Sciatic nerve (tissue), 2 donors: ENCODE data around the gene TTC28. TPM values are rescaled to one million over a fixed set of nuclear protein-coding genes. Genes with fewer than 3 reads are reported as not detected.
"Not testable (repeated sequence)": the region's sequence is repeated elsewhere in the genome, so short reads cannot be mapped to it uniquely, and the experiment has no call there.

Experiments
- ATAC-seq: fragments of 200-7000 bp; cut with Tn5 transposase; one replicate; pipeline ENCODE4 v1.9.1; 2020; ENCODE audit warnings: mild to moderate bottlenecking, moderate library complexity
- DNase-seq: peaks from one replicate; pipeline ENCODE4 v3.0.0-alpha.2; 2020; ENCODE audit warnings: low spot score
- intact Hi-C: fragments of 100-400 bp; cut with DNase I; formaldehyde crosslinking; loops from one replicate; pipeline ENCODE4 v1.14.2; 2022
- total RNA-seq: library from RNA; stranded (reverse); fragmentation: NEBNext Ultra II Directional; extraction: Animal tissue kit (Norgen Biotek cat#: 25700); gene quantifications from one replicate; pipeline ENCODE4 v1.2.1, GENCODE V29; 2021
- donor health status: DM: no; HTN: no; CAD: no.
- donor health status: DM: no; HTN: no; CAD: no.

TTC28 gene
- total RNA-seq, 1 donor from 2014 or later, result 58.4 TPM

GRCh38 chr22:28576162-28576561, 103.5 kb downstream of the TTC28 start:
- intact Hi-C loops, result no loop called here
- DNase-seq, result no peak
- no peak for ATAC-seq

- ATAC-seq, result no peak
- intact Hi-C loops, result no loop called here
- DNase-seq, result no peak
Observed at GRCh38 chr22:28574159-28574788, 105.4 kb downstream of the TTC28 start.

- ATAC-seq (no peak), DNase-seq (no peak)
- intact Hi-C loops, result no loop called here
Observed at GRCh38 chr22:28570696-28571373, 108.8 kb downstream of the TTC28 start.

DNA sequence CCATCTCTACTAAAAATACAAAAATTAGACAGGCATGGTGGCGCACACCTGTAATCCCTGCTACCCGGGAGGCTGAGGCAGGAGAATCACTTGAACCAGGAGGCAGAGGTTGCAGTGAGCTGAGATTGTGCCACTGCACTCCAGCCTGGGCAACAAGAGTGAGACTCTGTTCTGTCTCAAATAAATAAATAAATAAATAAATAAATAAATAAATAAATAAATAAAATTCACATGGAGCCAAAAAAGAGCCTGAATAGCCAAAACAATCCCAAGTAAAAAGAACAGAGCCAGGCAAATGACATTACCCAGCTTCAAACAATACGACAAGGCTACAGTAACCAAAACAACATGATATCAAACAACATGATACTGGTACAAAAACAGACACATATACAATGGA, 110.7 kb downstream of the TTC28 start:
- intact Hi-C loops, DNase-seq, ATAC-seq: not testable (repeated sequence)

GRCh38 chr22:28568099-28568498, 111.5 kb downstream of the TTC28 start:
- intact Hi-C loops, result no loop called here

DNA sequence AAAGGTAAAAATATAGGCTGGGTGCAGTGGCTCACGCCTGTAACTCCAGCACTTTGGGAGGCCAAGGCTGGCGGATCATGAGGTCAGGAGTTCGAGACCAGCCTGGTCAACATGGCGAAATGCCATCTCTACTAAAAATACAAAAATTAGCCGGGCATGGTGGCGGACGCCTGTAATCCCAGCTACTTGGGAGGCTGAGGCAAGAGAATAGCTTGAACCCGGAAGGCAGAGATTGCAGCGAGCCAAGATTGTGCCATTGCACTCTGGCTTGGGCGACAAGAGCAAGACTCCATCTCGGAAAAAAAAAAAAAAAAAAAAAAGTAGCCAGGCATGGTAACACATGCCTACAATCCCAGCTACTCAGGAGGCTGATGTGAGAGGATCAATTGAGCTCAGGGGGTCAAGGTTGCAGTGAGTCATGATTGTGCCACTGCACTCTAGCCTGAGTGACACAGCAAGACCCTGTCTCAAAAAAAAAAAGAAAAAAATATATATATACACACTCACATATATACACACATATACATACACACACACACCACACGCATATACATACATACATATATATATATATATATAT, 112.6 kb downstream of the TTC28 start:
- DNase-seq, ATAC-seq, intact Hi-C loops: not testable (repeated sequence)

More at GRCh38 chr22:28568099-28568498, 111.5 kb downstream of the TTC28 start:
- DNase-seq, result no peak
- no peak for ATAC-seq

GRCh38 chr22:28563636-28564035, 116.0 kb downstream of the TTC28 start:
- no peak for ATAC-seq
- DNase-seq, result no peak
- intact Hi-C loops, result no loop called here

DNA sequence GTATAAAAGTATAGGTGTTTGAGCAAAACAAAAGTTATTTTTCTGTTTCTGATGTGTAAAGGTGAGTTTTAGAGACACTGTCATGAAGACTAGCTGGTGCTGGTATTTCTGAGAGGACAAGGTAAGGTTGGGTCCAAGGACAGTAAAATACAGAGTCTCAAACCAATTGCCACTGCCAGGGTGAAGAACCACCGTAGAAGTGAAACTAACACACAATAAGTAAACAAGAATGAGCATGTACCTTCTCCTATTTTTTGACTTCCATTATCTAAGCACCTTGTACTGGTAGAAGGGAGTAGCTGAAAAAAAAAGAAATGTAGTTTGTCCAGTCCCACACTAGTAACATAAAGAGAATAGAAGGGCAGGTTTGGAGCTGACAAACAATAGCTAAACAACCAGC, 117.3 kb downstream of the TTC28 start:
- intact Hi-C loops, result no loop called here
- ATAC-seq, result no peak
- no peak for DNase-seq

GRCh38 chr22:28560743-28561101, 118.9 kb downstream of the TTC28 start:
- DNase-seq, ATAC-seq, intact Hi-C loops: not testable (repeated sequence)

DNA sequence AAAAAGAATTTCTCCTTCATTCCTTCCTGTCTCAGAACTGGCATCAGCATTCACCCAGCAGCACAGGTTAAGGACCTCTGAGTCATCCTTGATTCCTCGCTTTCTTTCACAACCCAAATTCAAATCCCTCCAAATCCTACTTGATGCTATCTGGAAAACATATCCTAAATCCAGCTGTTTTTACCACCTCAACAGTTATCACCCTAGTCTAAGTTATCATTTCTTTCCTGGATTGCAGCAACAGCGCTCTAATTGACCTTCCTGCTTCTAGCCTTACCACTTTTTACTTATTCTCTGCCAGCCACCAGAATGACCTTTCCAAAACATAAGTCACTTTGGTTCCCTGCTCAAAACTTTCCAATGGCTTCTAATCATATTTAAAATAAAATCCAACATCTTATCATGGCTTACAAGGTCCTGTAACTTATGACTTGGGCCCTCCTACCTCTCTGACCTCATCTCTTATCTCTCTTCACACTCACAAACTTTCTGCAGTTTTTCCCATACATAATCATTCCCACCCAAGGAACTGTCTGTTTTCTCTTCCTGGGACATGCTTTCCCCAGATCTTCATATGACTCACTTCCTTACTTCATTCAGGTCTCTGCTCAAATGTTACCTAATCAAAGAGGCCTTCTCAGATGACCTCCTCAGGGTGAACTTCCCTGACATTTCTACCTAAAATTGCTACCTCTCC, 119.4 kb downstream of the TTC28 start:
- intact Hi-C loops, result no loop called here
- ATAC-seq (no peak), DNase-seq (no peak)

DNA sequence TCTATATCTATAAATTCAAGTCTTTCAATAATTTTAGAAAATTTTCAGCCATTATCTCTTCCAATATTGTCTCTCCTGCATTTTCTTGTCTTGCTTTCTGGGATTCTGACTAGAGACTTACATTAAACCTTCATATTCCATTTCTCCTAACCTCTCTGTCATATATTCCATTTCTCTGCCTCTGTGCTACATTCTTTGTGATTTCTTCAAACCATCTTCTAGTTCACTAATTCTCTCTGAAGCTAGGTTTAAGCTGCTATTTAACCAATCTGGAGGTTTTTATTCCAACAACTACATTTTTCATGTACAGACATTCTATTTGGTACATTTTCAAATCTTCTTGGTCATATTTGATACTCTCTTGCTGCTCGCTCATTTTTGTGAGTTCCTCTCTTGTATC, 122.5 kb downstream of the TTC28 start:
- ATAC-seq (no peak), DNase-seq (no peak)
- intact Hi-C loops, result no loop called here

DNA sequence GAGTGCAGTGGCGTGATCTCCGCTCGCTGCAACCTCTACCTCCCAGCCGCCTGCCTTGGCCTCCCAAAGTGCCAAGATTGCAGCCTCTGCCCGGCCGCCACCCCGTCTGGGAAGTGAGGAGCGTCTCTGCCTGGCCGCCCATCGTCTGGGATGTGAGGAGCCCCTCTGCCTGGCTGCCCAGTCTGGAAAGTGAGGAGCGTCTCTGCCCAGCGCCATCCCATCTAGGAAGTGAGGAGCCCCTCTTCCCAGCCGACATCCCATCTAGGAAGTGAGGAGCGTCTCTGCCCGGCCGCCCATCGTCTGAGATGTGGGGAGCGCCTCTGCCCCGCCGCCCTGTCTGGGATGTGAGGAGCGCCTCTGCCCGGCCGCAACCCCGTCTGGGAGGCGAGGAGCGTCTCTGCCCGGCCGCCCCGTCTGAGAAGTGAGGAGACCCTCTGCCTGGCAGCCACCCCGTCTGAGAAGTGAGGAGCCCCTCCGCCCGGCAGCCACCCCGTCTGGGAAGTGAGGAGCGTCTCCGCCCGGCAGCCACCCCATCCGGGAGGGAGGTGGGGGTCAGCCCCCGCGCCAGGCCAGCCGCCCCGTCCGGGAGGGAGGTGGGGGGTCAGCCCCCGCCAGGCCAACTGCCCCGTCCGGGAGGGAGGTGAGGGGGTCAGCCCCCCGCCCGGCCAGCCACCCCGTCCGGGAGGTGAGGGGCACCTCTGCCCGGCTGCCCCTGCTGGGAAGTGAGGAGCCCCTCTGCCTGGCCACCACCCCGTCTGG, 126.4 kb downstream of the TTC28 start:
- ATAC-seq, DNase-seq, intact Hi-C loops: not testable (repeated sequence)

GRCh38 chr22:28548406-28548805, 131.2 kb downstream of the TTC28 start:
- DNase-seq, result no peak
- intact Hi-C loops, result no loop called here
- ATAC-seq, result no peak

GRCh38 chr22:28547132-28547842, 132.4 kb downstream of the TTC28 start:
- intact Hi-C loops, result no loop called here
- DNase-seq (no peak), ATAC-seq (no peak)

DNA sequence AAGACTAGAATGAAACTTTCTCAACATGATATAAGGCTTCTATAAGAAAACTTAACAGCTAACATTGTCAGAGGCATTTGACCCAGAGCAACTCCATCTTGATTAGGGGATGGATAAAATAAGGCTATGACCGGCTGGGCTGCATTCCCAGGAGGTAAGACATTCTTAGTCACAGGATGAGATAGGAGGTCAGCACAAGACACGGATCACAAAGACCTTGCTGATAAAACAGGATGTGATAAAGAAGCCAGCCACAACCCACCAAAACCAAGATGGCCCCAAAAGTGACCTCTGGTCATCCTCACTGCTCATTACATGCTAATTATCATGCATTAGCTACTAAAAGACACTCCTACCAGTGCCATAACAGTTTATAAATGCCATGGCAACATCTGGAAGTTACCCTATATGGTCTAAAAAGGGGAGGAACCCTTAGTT, 135.2 kb downstream of the TTC28 start:
- DNase-seq, result no peak
- intact Hi-C loops, result no loop called here
- no peak for ATAC-seq

DNA sequence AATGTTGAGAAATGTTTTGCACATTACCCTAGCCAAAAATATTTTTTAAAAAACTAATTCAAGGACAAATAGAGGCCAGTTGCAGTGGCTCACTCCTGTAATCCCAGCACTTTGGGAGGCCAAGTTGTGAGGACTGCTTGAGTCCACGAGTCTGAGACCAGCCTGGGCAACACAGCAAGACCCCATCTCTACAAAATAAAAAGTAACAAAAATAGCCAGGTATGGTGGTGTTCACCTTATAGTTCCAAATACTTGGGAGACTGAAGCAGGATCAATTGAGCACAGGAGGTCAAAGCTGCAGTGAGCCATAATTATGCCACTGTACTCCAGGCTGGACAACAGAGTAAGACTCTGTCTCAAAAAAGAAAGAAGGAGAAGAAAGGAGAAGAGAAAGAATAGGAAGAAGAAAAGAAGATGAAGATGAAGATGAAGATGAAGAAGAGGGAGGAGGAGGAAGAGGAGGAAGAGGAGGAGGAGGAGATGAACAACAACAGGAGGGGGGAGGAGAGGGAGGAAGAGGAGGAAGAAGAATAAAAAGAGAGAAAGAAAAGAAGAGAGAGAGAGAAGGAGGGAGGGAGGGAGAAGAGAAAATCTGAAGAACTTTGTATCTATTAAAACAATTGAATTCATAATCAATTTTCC, 136.5 kb downstream of the TTC28 start:
- DNase-seq (no peak), ATAC-seq (no peak)
- intact Hi-C loops, result no loop called here

GRCh38 chr22:28541137-28541536, 138.5 kb downstream of the TTC28 start:
- DNase-seq (no peak), ATAC-seq (no peak)
- intact Hi-C loops, result no loop called here

DNA sequence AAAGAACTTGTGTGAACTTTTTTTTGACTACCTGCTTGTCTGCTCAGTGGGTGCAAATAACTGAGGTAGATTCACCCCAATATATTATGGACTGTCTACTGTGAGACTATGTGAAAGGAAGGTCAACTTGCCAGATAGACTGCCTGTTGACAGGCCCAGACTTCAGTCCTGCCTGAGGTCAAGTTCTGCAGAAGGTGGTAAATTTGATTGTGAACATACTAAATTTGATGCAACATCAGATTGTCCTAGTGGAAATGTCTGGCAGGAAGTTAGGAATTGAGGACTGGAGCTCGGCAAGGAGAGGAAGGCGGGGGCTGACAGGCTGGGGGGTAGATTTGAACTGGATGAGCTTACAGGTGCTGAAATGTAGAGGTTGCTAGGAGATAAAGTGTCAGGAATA, 140.7 kb downstream of the TTC28 start:
- no peak for DNase-seq
- no peak for ATAC-seq
- intact Hi-C loops, result no loop called here
